Trophoblast cell (in vitro differentiated cells and primary cell): ENCODE results near the gene MUS81.
"Not testable (repeated sequence)": the region's sequence is repeated elsewhere in the genome, so short reads cannot be mapped to it uniquely, and the experiment has no call there.

Source experiments
- DNase-seq, 2 donors: peaks; one replicate each; pipeline ENCODE4 v3.0.0-alpha.2; 2016
- H2AFZ ChIP-seq: 2 replicates; pipeline ENCODE4 v1.6.1; 2013; ENCODE audit warnings: low read length, moderate library complexity, mild to moderate bottlenecking; ENCODE audit not compliant: insufficient read depth, poor library complexity
- H2AK5ac ChIP-seq: 2 replicates; pipeline ENCODE4 v1.6.1; 2013; ENCODE audit warnings: mild to moderate bottlenecking, low read length
- H2BK120ac ChIP-seq: 2 replicates; pipeline ENCODE4 v1.6.1; 2013; ENCODE audit warnings: low read length, mild to moderate bottlenecking, moderate library complexity; ENCODE audit not compliant: insufficient read depth, poor library complexity
- H2BK12ac ChIP-seq: 2 replicates; pipeline ENCODE4 v1.6.1; 2013; ENCODE audit warnings: mild to moderate bottlenecking, low read length, moderate library complexity
- H2BK5ac ChIP-seq: 2 replicates; pipeline ENCODE4 v1.6.1; 2013; ENCODE audit warnings: low read length, low read depth, moderate library complexity, mild to moderate bottlenecking; ENCODE audit not compliant: poor library complexity
- H3K14ac ChIP-seq: 2 replicates; pipeline ENCODE4 v1.6.1; 2013; ENCODE audit warnings: mild to moderate bottlenecking, low read length
- H3K18ac ChIP-seq: 2 replicates; pipeline ENCODE4 v1.6.1; 2013; ENCODE audit warnings: mild to moderate bottlenecking, low read length
- H3K23ac ChIP-seq: 2 replicates; pipeline ENCODE4 v1.6.1; 2013; ENCODE audit warnings: low read length
- H3K27ac ChIP-seq: 2 replicates; pipeline ENCODE4 v1.5.1; 2013; ENCODE audit warnings: low read depth, mild to moderate bottlenecking, inconsistent platforms, low read length, moderate library complexity
- H3K27me3 ChIP-seq: 2 replicates; pipeline ENCODE4 v1.6.1; 2013; ENCODE audit warnings: inconsistent platforms, mild to moderate bottlenecking, low read length, moderate library complexity; ENCODE audit not compliant: insufficient read depth
- H3K36me3 ChIP-seq, 2 experiments: 1 replicate in 1 of 2; 2 replicates in 1 of 2; pipeline ENCODE4 v1.6.1; 2013; ENCODE audit warnings: low read length in 2 of 2, mild to moderate bottlenecking in 2 of 2, moderate library complexity in 1 of 2; ENCODE audit not compliant: insufficient read depth in 2 of 2, control insufficient read depth in 1 of 2
- H3K4ac ChIP-seq: 2 replicates; pipeline ENCODE4 v1.6.1; 2013; ENCODE audit warnings: low read depth, mild to moderate bottlenecking, low read length, moderate library complexity
- H3K4me1 ChIP-seq, 2 experiments: 1 replicate in 1 of 2; 2 replicates in 1 of 2; pipeline ENCODE4 v1.6.1; 2013; ENCODE audit warnings: low read length in 2 of 2, mild to moderate bottlenecking in 2 of 2, moderate library complexity in 1 of 2; ENCODE audit not compliant: insufficient read depth in 2 of 2, control insufficient read depth in 1 of 2
- H3K4me2 ChIP-seq: 2 replicates; pipeline ENCODE4 v1.6.1; 2013; ENCODE audit warnings: inconsistent platforms, mild to moderate bottlenecking, low read length, moderate library complexity
- H3K4me3 ChIP-seq: 2 replicates; pipeline ENCODE4 v1.5.1; 2013; ENCODE audit warnings: mild to moderate bottlenecking, low read depth, low read length, inconsistent platforms
- H3K79me1 ChIP-seq: one replicate; pipeline ENCODE4 v1.6.1; 2013; ENCODE audit warnings: low read length
- H3K79me2 ChIP-seq: 2 replicates; pipeline ENCODE4 v1.6.1; 2013; ENCODE audit warnings: low read length, mild to moderate bottlenecking; ENCODE audit not compliant: control insufficient read depth, insufficient read depth, poor library complexity
- H3K9ac ChIP-seq: 2 replicates; pipeline ENCODE4 v1.6.1; 2013; ENCODE audit warnings: mild to moderate bottlenecking, low read length
- H3K9me3 ChIP-seq: 2 replicates; pipeline ENCODE4 v1.6.1; 2013; ENCODE audit warnings: low read depth, mild to moderate bottlenecking, control low read depth, inconsistent platforms, low read length; ENCODE audit not compliant: insufficient read depth
- H4K12ac ChIP-seq: 2 replicates; pipeline ENCODE4 v1.6.1; 2013; ENCODE audit warnings: low read depth, mild to moderate bottlenecking, low read length, moderate library complexity
- H4K8ac ChIP-seq: 2 replicates; pipeline ENCODE4 v1.6.1; 2013; ENCODE audit warnings: low read depth, mild to moderate bottlenecking, low read length, moderate library complexity
- H4K91ac ChIP-seq: one replicate; pipeline ENCODE4 v1.6.1; 2013; ENCODE audit warnings: low read depth, mild to moderate bottlenecking, low read length, moderate library complexity
- WGBS: extraction: QIAGEN DNeasy Blood & Tissue Kit; methylation state at CpG from one replicate; pipeline ENCODE4 v1.1.7; 2013; ENCODE audit warnings: missing lambda C conversion rate; ENCODE audit not compliant: insufficient read length, insufficient coverage; ENCODE audit errors: extremely low coverage; 5-methylcytosine and 5-hydroxymethylcytosine counted together

The MUS81 gene

GRCh38 chr11:65892137-65892540, 31.9 kb downstream of the MUS81 start:
- not testable (repeated sequence) for H2BK120ac ChIP-seq, H3K9ac ChIP-seq, H2AK5ac ChIP-seq, H2BK12ac ChIP-seq, H2AFZ ChIP-seq, H2BK5ac ChIP-seq, DNase-seq, H4K91ac ChIP-seq, H3K23ac ChIP-seq, H3K4ac ChIP-seq, H3K27ac ChIP-seq, H3K9me3 ChIP-seq, H3K4me3 ChIP-seq, H4K8ac ChIP-seq, H3K27me3 ChIP-seq, H3K18ac ChIP-seq, H4K12ac ChIP-seq, H3K14ac ChIP-seq
- H3K4me2 ChIP-seq: peak overlapping the region; percentile 96
- no CpG with 5 or more reads among the region's 5 CpGs for WGBS
- H3K36me3 ChIP-seq: peaks cover 0 to 14% of the 10 kb centered on the region in 2 experiments
- peaks cover 13 to 26% of the 10 kb centered on the region in 2 experiments for H3K4me1 ChIP-seq
- peaks cover 11% of the 10 kb centered on the region for H3K79me2 ChIP-seq
- peaks cover 24% of the 10 kb centered on the region for H3K79me1 ChIP-seq

GRCh38 chr11:65892661-65893317, 32.6 kb downstream of the MUS81 start:
- Histone ChIP-seq H3K14ac (no peak overlapping the region), H3K23ac (no peak overlapping the region)

GRCh38 chr11:65894034-65894591, 33.9 kb downstream of the MUS81 start:
- Histone ChIP-seq H3K79me2 (peaks cover 11% of the 10 kb centered on the region), H3K36me3 (peaks cover 0 to 10% of the 10 kb centered on the region in 2 experiments), H4K8ac (no peak overlapping the region), H4K91ac (no peak overlapping the region), H3K4me3 (no peak overlapping the region), H3K4me1 (peaks cover 7 to 18% of the 10 kb centered on the region in 2 experiments), H3K79me1 (peaks cover 17% of the 10 kb centered on the region), H3K9ac (no peak overlapping the region), H4K12ac (no peak overlapping the region), H2BK5ac (no peak overlapping the region), H3K4me2 (no peak overlapping the region), H2BK12ac (no peak overlapping the region), H3K14ac (no peak overlapping the region), H3K27me3 (peaks cover 2% of the 10 kb centered on the region), H3K9me3 (no peaks in the 10 kb centered on the region), H3K27ac (no peak overlapping the region), H3K4ac (no peak overlapping the region), H2AK5ac (no peak overlapping the region), H3K23ac (no peak overlapping the region), H3K18ac (no peak overlapping the region), H2BK120ac (no peak overlapping the region), H2AFZ (no peak overlapping the region)
- no peak for DNase-seq
- no CpG with 5 or more reads among the region's 16 CpGs for WGBS

More at GRCh38 chr11:65892661-65893317, 32.6 kb downstream of the MUS81 start:
- H3K27ac ChIP-seq: no peak overlapping the region
- H2AFZ ChIP-seq: no peak overlapping the region
- peaks cover 11% of the 10 kb centered on the region for H3K79me2 ChIP-seq
- no peak overlapping the region for H3K4me3 ChIP-seq
- peaks cover 0 to 10% of the 10 kb centered on the region in 2 experiments for H3K36me3 ChIP-seq
- H3K18ac ChIP-seq: no peak overlapping the region
- peaks cover 23% of the 10 kb centered on the region for H3K79me1 ChIP-seq
- H3K9me3 ChIP-seq: no peaks in the 10 kb centered on the region
- H4K12ac ChIP-seq: no peak overlapping the region
- H3K27me3 ChIP-seq: no peaks in the 10 kb centered on the region
- no peak overlapping the region for H2BK5ac ChIP-seq
- no peak overlapping the region for H3K4me2 ChIP-seq
- no peak overlapping the region for H2BK12ac ChIP-seq
- H2BK120ac ChIP-seq: no peak overlapping the region
- H4K91ac ChIP-seq: no peak overlapping the region
- H3K4me1 ChIP-seq: peaks cover 7 to 21% of the 10 kb centered on the region in 2 experiments
- H3K4ac ChIP-seq: no peak overlapping the region
- WGBS: no CpG with 5 or more reads among the region's 10 CpGs
- DNase-seq: no peak
- no peak overlapping the region for H2AK5ac ChIP-seq
- no peak overlapping the region for H4K8ac ChIP-seq
- H3K9ac ChIP-seq: no peak overlapping the region

GRCh38 chr11:65895482-65895981, 35.3 kb downstream of the MUS81 start:
- H3K4me3 ChIP-seq: no peak overlapping the region
- no peak for DNase-seq
- no peak overlapping the region for H2BK120ac ChIP-seq
- H4K12ac ChIP-seq: no peak overlapping the region
- no peak overlapping the region for H2AFZ ChIP-seq
- no peak overlapping the region for H3K27ac ChIP-seq
- H3K9ac ChIP-seq: no peak overlapping the region
- WGBS: no CpG with 5 or more reads among the region's 5 CpGs
- peaks cover 23% of the 10 kb centered on the region for H3K79me1 ChIP-seq
- H3K36me3 ChIP-seq: peaks cover 0 to 10% of the 10 kb centered on the region in 2 experiments
- H2BK12ac ChIP-seq: no peak overlapping the region
- H3K27me3 ChIP-seq: peaks cover 13% of the 10 kb centered on the region
- H3K4ac ChIP-seq: no peak overlapping the region
- H2AK5ac ChIP-seq: peak overlapping the region; percentile 56
- no peak overlapping the region for H2BK5ac ChIP-seq
- no peak overlapping the region for H3K18ac ChIP-seq
- no peak overlapping the region for H3K4me2 ChIP-seq
- no peak overlapping the region for H4K91ac ChIP-seq
- peaks cover 11 to 25% of the 10 kb centered on the region in 2 experiments for H3K4me1 ChIP-seq
- peaks cover 17% of the 10 kb centered on the region for H3K79me2 ChIP-seq
- H3K9me3 ChIP-seq: no peaks in the 10 kb centered on the region
- no peak overlapping the region for H3K23ac ChIP-seq
- H4K8ac ChIP-seq: no peak overlapping the region
- no peak overlapping the region for H3K14ac ChIP-seq
